ENCODE measurements around the gene ARHGEF37.

ARHGEF37 gene

DNA sequence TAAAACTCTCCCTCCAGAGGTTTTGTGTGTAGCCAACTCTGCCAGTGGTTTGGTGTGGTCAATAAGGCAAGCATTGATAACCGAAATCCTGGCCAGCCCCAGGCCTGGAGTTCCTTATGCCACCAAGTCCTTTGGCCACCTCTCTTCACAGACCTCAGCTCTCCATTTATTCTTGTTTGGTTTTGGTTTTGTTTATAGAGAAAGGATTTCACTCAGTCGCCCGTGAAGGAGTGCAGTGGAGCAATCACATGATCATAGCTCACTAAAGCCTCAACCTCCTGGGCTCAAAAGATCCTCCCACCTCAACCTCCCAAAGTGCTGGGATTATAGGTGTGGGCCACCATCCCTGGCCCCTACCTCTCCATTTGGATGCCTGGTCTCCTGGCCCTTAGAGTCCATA is 93.4 kb downstream of the ARHGEF37 start:
- DNase-seq (ENCODE audit: low read depth, low spot score) = no peak
- WGBS (ENCODE audit: insufficient coverage, insufficient read length) = no CpG with 5 or more reads among the region's 3 CpGs
- H3K9me3 ChIP-seq (ENCODE audit: control insufficient read depth, insufficient read depth, low read length) = no peaks in the 10 kb centered on the region
- no peaks in the 10 kb centered on the region for H3K27me3 ChIP-seq (ENCODE audit: control insufficient read depth, insufficient read depth, low read length)
- H3K4me3 ChIP-seq (ENCODE audit: low read length) = no peak overlapping the region
- no peak overlapping the region for H3K27ac ChIP-seq (ENCODE audit: low read length)
- H3K36me3 ChIP-seq (ENCODE audit: control insufficient read depth, insufficient read depth, low read length) = no peaks in the 10 kb centered on the region
- H3K4me1 ChIP-seq (ENCODE audit: control insufficient read depth, insufficient read depth, low read length) = no peaks in the 10 kb centered on the region

GRCh38 chr5:149675610-149676201 is 94.4 kb downstream of the ARHGEF37 start:
- Histone ChIP-seq H3K27ac (ENCODE audit: low read length) (no peak overlapping the region), H3K4me1 (ENCODE audit: control insufficient read depth, insufficient read depth, low read length) (no peaks in the 10 kb centered on the region), H3K9me3 (ENCODE audit: control insufficient read depth, insufficient read depth, low read length) (no peaks in the 10 kb centered on the region), H3K27me3 (ENCODE audit: control insufficient read depth, insufficient read depth, low read length) (no peaks in the 10 kb centered on the region), H3K4me3 (ENCODE audit: low read length) (no peak overlapping the region), H3K36me3 (ENCODE audit: control insufficient read depth, insufficient read depth, low read length) (no peaks in the 10 kb centered on the region)
- WGBS (ENCODE audit: insufficient coverage, insufficient read length) = no CpG with 5 or more reads among the region's 12 CpGs
- DNase-seq (ENCODE audit: low read depth, low spot score) = no peak

GRCh38 chr5:149677731-149678130 is 96.4 kb downstream of the ARHGEF37 start:
- Histone ChIP-seq H3K27me3 (ENCODE audit: control insufficient read depth, insufficient read depth, low read length) (no peaks in the 10 kb centered on the region), H3K4me1 (ENCODE audit: control insufficient read depth, insufficient read depth, low read length) (no peaks in the 10 kb centered on the region), H3K9me3 (ENCODE audit: control insufficient read depth, insufficient read depth, low read length) (no peaks in the 10 kb centered on the region), H3K36me3 (ENCODE audit: control insufficient read depth, insufficient read depth, low read length) (no peaks in the 10 kb centered on the region), H3K4me3 (ENCODE audit: low read length) (no peak overlapping the region), H3K27ac (ENCODE audit: low read length) (no peak overlapping the region)
- WGBS (ENCODE audit: insufficient coverage, insufficient read length) = no CpG with 5 or more reads among the region's 7 CpGs
- DNase-seq (ENCODE audit: low read depth, low spot score) = no peak

DNA sequence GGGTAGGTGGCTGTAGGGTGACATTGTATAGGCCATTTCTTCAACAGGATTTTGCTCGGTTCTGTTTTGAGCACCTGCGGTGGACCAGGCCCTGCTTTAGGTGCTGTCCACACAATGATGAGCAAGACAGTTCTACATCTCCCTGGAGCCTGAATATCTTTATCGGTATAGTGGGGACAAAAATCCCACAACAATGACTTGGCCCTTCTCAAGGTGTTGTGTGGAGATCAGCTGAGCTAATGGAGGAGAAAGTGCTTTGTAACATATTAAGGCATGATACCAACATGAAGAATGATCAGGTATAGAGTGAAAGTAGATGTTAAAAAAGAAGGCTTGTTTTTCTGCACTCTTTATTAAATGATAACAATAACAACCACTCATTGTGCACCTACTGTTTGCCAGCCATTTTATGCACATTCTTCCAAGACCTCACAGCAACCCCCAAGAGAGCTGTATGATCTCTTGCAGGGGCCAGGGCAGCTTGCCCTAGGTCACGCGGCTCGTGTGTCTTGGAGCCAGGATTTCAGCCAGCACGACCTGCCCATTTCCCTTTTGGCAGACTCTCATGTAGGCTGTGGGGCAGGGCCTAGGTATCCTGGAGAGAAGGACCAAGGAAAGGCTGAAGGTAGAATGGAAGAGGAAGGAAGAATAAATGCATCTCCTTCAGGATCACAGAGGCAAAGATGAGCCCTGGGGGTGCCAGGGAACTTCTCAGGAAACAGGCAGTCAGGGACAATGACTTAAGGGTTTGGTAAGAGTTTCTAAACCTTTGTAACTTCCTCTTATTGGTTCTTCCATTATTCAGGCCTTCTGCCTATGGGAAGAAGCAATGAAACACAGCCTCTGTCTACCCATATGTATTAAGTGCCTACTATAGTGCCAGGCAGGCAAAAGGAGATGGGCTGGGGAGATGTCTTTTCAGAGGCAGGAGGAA is 98.8 kb downstream of the ARHGEF37 start:
- Histone ChIP-seq H3K4me3 (ENCODE audit: low read length) (no peak overlapping the region), H3K27me3 (ENCODE audit: control insufficient read depth, insufficient read depth, low read length) (no peaks in the 10 kb centered on the region), H3K36me3 (ENCODE audit: control insufficient read depth, insufficient read depth, low read length) (no peaks in the 10 kb centered on the region), H3K9me3 (ENCODE audit: control insufficient read depth, insufficient read depth, low read length) (no peaks in the 10 kb centered on the region), H3K27ac (ENCODE audit: low read length) (no peak overlapping the region), H3K4me1 (ENCODE audit: control insufficient read depth, insufficient read depth, low read length) (no peaks in the 10 kb centered on the region)
- DNase-seq (ENCODE audit: low read depth, low spot score) = no peak
- no CpG with 5 or more reads among the region's 7 CpGs for WGBS (ENCODE audit: insufficient coverage, insufficient read length)

- Histone ChIP-seq H3K4me1 (ENCODE audit: control insufficient read depth, insufficient read depth, low read length) (no peaks in the 10 kb centered on the region), H3K9me3 (ENCODE audit: control insufficient read depth, insufficient read depth, low read length) (no peaks in the 10 kb centered on the region), H3K36me3 (ENCODE audit: control insufficient read depth, insufficient read depth, low read length) (no peaks in the 10 kb centered on the region), H3K27ac (ENCODE audit: low read length) (no peak overlapping the region), H3K4me3 (ENCODE audit: low read length) (no peak overlapping the region), H3K27me3 (ENCODE audit: control insufficient read depth, insufficient read depth, low read length) (no peaks in the 10 kb centered on the region)
- WGBS (ENCODE audit: insufficient coverage, insufficient read length) = no CpG with 5 or more reads among the region's 2 CpGs
- DNase-seq (ENCODE audit: low read depth, low spot score) = no peak
Measured at GRCh38 chr5:149680810-149681221, 99.5 kb downstream of the ARHGEF37 start.

- no peaks in the 10 kb centered on the region for H3K4me1 ChIP-seq (ENCODE audit: control insufficient read depth, insufficient read depth, low read length)
Measured at GRCh38 chr5:149681252-149681651, 100.0 kb downstream of the ARHGEF37 start.

GRCh38 chr5:149681922-149682321 is 100.6 kb downstream of the ARHGEF37 start:
- Histone ChIP-seq H3K27ac (ENCODE audit: low read length) (no peak overlapping the region), H3K27me3 (ENCODE audit: control insufficient read depth, insufficient read depth, low read length) (no peaks in the 10 kb centered on the region), H3K4me1 (ENCODE audit: control insufficient read depth, insufficient read depth, low read length) (no peaks in the 10 kb centered on the region), H3K36me3 (ENCODE audit: control insufficient read depth, insufficient read depth, low read length) (no peaks in the 10 kb centered on the region), H3K9me3 (ENCODE audit: control insufficient read depth, insufficient read depth, low read length) (no peaks in the 10 kb centered on the region), H3K4me3 (ENCODE audit: low read length) (no peak overlapping the region)
- DNase-seq (ENCODE audit: low read depth, low spot score) = no peak
- WGBS (ENCODE audit: insufficient coverage, insufficient read length) = no CpG with 5 or more reads among the region's 2 CpGs

More at GRCh38 chr5:149681252-149681651, 100.0 kb downstream of the ARHGEF37 start:
- H3K36me3 ChIP-seq (ENCODE audit: control insufficient read depth, insufficient read depth, low read length) = no peaks in the 10 kb centered on the region
- H3K27ac ChIP-seq (ENCODE audit: low read length) = no peak overlapping the region
- no peaks in the 10 kb centered on the region for H3K9me3 ChIP-seq (ENCODE audit: control insufficient read depth, insufficient read depth, low read length)
- H3K4me3 ChIP-seq (ENCODE audit: low read length) = no peak overlapping the region
- no peaks in the 10 kb centered on the region for H3K27me3 ChIP-seq (ENCODE audit: control insufficient read depth, insufficient read depth, low read length)
- DNase-seq (ENCODE audit: low read depth, low spot score) = no peak
- WGBS (ENCODE audit: insufficient coverage, insufficient read length) = no CpG with 5 or more reads among the region's 5 CpGs

DNA sequence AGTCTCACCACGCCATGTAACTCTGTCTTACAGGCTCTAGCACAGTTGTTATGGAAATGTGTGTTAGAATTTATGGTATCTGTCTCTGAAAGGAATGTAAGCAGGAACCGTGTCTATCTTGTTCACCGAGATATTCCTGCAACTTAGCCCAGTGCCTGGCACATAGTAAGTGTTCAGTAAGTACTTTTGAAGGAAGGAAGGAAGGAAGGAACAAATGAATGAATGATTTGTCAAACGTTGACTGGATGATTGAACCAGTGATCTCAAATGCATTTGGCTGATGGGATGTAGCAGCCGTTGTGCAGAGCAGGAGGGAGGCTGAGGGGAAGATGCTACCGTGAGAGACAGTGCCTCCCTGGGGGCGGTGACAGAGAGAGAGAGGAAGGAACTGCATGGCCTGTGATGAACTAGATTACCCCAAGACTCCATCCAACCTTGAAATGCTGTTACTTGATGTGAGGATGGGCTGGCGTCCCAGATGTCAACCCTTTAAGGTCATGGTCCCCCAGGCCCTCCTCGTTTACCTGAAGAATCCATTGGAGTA is 101.3 kb downstream of the ARHGEF37 start:
- no peaks in the 10 kb centered on the region for H3K36me3 ChIP-seq (ENCODE audit: control insufficient read depth, insufficient read depth, low read length)
- WGBS (ENCODE audit: insufficient coverage, insufficient read length) = no CpG with 5 or more reads among the region's 9 CpGs
- H3K9me3 ChIP-seq (ENCODE audit: control insufficient read depth, insufficient read depth, low read length) = no peaks in the 10 kb centered on the region
- no peaks in the 10 kb centered on the region for H3K27me3 ChIP-seq (ENCODE audit: control insufficient read depth, insufficient read depth, low read length)
- H3K4me1 ChIP-seq (ENCODE audit: control insufficient read depth, insufficient read depth, low read length) = no peaks in the 10 kb centered on the region
- H3K4me3 ChIP-seq (ENCODE audit: low read length) = no peak overlapping the region
- DNase-seq (ENCODE audit: low read depth, low spot score) = no peak
- H3K27ac ChIP-seq (ENCODE audit: low read length) = no peak overlapping the region

GRCh38 chr5:149683964-149684363 is 102.7 kb downstream of the ARHGEF37 start:
- Histone ChIP-seq H3K9me3 (ENCODE audit: control insufficient read depth, insufficient read depth, low read length) (no peaks in the 10 kb centered on the region), H3K27ac (ENCODE audit: low read length) (no peak overlapping the region), H3K27me3 (ENCODE audit: control insufficient read depth, insufficient read depth, low read length) (no peaks in the 10 kb centered on the region), H3K4me3 (ENCODE audit: low read length) (no peak overlapping the region), H3K36me3 (ENCODE audit: control insufficient read depth, insufficient read depth, low read length) (no peaks in the 10 kb centered on the region), H3K4me1 (ENCODE audit: control insufficient read depth, insufficient read depth, low read length) (no peaks in the 10 kb centered on the region)
- WGBS (ENCODE audit: insufficient coverage, insufficient read length) = no CpG with 5 or more reads among the region's 6 CpGs
- no peak for DNase-seq (ENCODE audit: low read depth, low spot score)

DNA sequence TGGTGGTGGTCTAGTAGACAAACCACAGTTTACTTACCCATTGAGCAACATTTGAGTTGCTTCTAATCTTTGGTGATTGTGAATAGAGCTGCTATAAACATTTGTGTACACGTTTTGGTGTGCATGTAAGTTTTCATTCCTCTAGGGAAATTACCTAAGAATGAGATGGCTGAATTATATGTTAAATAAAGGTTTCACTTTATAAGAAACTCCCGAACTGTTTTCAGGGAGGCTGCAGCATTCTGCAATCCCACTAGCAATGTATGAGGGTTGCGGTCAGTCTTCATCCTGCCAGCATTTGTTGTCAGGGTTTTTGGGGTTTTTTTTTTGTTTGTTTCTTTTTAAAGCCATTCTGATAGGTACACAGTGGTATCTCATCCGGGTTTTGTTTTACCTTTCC is 103.1 kb downstream of the ARHGEF37 start:
- DNase-seq (ENCODE audit: low read depth, low spot score) = no peak
- no CpG with 5 or more reads among the region's 4 CpGs for WGBS (ENCODE audit: insufficient coverage, insufficient read length)
- no peaks in the 10 kb centered on the region for H3K9me3 ChIP-seq (ENCODE audit: control insufficient read depth, insufficient read depth, low read length)
- no peaks in the 10 kb centered on the region for H3K27me3 ChIP-seq (ENCODE audit: control insufficient read depth, insufficient read depth, low read length)
- no peak overlapping the region for H3K27ac ChIP-seq (ENCODE audit: low read length)
- no peaks in the 10 kb centered on the region for H3K36me3 ChIP-seq (ENCODE audit: control insufficient read depth, insufficient read depth, low read length)
- H3K4me1 ChIP-seq (ENCODE audit: control insufficient read depth, insufficient read depth, low read length) = no peaks in the 10 kb centered on the region
- no peak overlapping the region for H3K4me3 ChIP-seq (ENCODE audit: low read length)
